Prostate gland (tissue), 2 donors: ENCODE data around the gene ERC2.

Experiments
- CTCF ChIP-seq, 4 experiments: fragments of 200-600 bp in 2 of 4; fragments of 450-650 bp in 2 of 4; sonication (generic) in 2 of 4; IDR thresholded peaks; 1 replicate in 3 of 4; 2 replicates in 1 of 4; pipeline ENCODE4 v1.5.1; 2016 to 2019; ENCODE audit warnings: antibody characterized with exemption in 4 of 4, mild to moderate bottlenecking in 2 of 4, moderate library complexity in 2 of 4
- POLR2A ChIP-seq: fragments of 450-650 bp; IDR thresholded peaks from one replicate; pipeline ENCODE4 v1.6.1; 2016; ENCODE audit warnings: antibody characterized with exemption, mild to moderate bottlenecking
- POLR2AphosphoS5 ChIP-seq: sonication (generic); formaldehyde crosslinking; IDR thresholded peaks from one replicate; pipeline ENCODE4 v1.6.1; 2017; ENCODE audit warnings: antibody characterized with exemption

- TF ChIP-seq CTCF (IDR thresholded peaks at IDR 0.05) (no peak), POLR2A (no peak), POLR2AphosphoS5 (no peak)
Measured at GRCh38 chr3:55790596-55791350, 677.5 kb downstream of the ERC2 start.
